Measurements from ENCODE around the gene CRPPA. TPM values are rescaled to one million over a fixed set of nuclear protein-coding genes. Genes with fewer than 3 reads are reported as not detected.

The CRPPA gene
- total RNA-seq, 2 experiments from 2014 or later = 1.5 TPM

DNA sequence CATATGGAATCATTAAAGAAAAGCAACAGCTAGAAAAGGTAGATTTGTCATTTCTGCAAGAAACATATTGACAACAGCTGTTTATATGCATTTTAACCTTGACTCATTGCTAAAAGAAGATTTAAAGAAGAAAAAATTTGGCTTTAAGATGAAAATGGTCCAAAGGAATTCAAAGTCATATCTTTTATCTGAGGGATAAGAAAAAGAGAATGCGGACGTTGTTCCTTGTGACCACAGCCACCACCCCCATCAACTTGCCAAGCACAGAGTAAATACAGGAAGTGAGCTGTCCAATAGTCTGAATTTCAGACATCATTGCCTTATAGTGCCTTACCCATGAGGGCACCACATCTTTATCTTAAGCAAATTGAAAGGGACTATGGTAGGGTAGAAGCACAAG lies 7.3 kb upstream of the CRPPA start:
- POLR2A ChIA-PET = no interaction called here
- CTCF ChIA-PET = no interaction called here

DNA sequence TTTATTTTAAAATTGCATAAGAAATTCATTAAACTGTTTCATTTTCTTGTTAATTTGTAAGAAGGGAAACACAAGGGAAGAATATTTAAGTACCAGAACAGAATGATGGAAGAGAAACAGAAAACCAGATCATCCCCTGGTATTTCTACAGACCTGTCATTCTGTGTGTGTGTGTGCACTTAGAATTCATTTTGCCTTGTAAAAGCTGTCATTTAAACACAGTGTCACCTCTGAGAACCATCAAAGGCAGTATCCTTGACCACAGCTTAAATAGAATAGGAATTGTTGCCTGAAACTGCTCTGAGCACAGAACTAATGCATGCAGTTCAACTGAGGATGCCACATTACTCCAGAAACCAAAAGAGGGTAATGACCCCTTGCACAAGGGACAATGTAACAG lies 6.8 kb upstream of the CRPPA start:
- ChIA-PET CTCF (no interaction called here), POLR2A (no interaction called here)

DNA sequence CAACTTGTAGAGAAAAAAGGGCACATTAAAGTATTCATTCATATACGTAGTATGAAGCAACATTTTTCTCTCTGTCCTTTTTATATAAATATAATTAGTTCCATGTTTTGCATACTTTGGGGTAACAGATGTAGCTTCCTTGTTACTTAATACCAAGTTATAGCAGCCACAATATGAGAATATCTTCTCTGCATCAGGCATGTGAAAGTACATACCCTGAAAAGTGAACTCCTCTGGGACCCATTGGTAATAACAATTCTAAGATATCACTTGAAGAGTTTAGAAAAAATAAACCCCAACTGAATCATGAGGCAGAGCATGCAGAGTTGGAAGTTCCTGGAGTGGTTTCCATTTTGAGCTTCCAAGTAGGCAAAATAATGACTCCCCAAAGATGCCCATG lies 2.4 kb upstream of the CRPPA start:
- ChIA-PET POLR2A (no interaction called here), CTCF (no interaction called here)

DNA sequence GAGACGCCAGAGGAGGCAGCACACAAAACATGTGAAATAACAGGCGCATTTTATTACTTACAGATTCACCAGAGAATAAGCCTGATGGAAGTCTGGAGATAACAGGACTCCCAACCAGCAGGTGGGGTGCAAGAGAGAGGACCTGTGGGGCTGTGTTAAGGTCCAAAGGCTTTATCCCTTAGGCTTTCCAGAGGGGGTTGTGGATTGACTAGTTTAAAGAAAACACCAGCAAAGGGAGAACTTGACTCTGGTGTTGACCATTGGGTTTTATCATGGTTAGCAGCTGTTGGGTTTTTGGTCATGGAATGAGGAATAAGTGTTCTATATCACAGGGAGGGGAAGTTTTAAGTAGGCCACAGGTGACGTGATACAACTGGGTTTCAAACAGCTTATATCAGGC lies 1.6 kb upstream of the CRPPA start:
- CTCF ChIA-PET = no interaction called here
- POLR2A ChIA-PET = no interaction called here

DNA sequence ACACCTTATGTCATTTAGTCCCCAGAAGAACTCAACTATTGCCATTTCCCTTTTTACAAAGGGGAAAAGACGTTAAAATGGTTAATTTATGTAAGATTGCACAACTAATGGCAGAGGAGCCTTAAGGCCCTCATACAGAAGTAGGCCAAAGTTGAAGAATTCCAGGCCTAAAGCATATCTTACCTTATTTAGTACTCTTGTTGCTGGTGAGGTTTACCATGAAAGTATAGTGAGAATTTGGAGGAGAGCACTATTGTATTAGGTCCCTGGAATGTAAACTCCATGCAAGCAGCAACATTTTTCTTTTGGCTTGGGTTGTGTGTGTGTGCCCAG lies 731 bp upstream of the CRPPA start:
- ChIA-PET POLR2A (no interaction called here), CTCF (interaction anchor here (3.3 kb wide), 1 partner anchor 10 kb away, joined by 12 read pairs; no protein-coding TSS in a partner anchor)

DNA sequence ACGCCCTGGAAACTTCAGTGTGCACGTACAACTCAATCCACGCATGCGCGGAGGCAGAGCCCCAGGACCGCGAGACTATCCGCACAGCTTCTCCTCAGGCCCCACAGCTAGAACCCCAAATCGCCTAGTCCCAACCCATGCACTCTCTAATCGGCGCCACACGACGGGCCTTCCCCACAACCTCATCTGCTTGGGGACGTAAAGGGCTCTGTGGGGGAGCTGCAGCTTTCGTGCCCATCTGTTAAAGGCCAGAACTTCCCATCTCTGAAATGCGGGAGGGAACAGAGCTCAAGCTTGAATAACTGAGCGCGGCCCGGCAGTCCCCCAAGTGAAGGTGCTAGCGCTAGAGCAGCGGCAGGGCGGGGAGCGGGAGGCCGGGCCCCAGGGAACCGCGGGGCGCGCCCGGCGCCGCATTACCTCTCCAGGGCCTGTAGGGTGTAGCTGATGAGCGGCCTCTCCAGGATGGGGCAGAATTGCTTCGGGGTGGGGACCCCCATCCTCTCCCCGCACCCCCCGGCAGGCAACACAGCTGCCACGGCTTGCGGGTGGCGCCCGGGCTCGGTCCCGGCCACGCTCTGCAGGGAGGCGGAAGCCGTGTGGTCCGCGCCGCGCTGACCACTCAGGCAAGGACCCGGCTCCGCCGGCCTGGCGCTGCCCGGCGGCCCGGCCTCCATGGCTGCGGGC lies 547 bp downstream of the CRPPA start:
- POLR2A ChIA-PET = interaction anchor here (1.2 to 1.7 kb wide), 3 partner anchors 11 to 878 kb away, joined by 3 to 7 read pairs (median 6); partner anchors contain the start of gene AHR
- CTCF ChIA-PET = interaction anchor here (3.3 kb wide), 1 partner anchor 11 kb away, joined by 12 read pairs; no protein-coding TSS in a partner anchor

DNA sequence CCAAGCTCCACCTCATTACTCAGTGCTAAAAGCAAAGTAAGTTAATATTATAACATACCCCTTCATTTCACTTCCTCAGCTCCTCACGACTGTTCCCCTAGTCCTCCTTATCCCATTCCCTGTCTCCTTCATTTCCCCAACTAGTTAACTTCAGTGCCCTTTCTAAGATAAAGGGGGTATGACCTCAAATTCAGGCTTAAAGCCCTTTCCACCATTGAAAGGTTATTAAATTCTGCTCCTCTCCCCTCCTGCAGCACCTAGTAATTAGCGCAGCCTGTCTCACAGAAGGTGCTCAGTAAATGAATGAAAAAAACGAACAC lies 1.0 kb downstream of the CRPPA start:
- POLR2A ChIA-PET = interaction anchor here (1.2 to 1.7 kb wide), 3 partner anchors 11 to 878 kb away, joined by 3 to 7 read pairs (median 6); partner anchors contain the start of gene AHR
- CTCF ChIA-PET = interaction anchor here (3.3 kb wide), 1 partner anchor 11 kb away, joined by 12 read pairs; no protein-coding TSS in a partner anchor

DNA sequence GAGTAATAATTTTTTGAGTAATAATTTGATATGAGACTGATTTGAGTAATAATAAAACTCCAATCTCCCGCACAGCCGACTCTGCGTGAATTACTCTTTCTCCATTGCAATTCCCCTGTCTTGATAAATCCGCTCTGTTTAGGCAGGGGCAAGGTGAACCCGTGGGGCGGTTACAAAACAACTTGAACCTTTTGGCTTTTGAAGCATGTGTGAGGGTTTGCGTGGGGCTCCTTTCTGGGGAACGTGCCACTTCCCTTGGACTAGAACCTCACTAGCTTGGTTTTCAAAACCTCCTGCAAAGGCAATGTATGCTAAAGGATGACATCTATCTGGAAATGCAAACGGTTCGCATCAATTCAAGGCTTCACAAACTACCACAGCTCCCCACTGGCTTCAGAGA lies 1.5 kb downstream of the CRPPA start:
- POLR2A ChIA-PET = interaction anchor here (1.2 to 1.7 kb wide), 3 partner anchors 12 to 878 kb away, joined by 3 to 7 read pairs (median 6); partner anchors contain the start of gene AHR

DNA sequence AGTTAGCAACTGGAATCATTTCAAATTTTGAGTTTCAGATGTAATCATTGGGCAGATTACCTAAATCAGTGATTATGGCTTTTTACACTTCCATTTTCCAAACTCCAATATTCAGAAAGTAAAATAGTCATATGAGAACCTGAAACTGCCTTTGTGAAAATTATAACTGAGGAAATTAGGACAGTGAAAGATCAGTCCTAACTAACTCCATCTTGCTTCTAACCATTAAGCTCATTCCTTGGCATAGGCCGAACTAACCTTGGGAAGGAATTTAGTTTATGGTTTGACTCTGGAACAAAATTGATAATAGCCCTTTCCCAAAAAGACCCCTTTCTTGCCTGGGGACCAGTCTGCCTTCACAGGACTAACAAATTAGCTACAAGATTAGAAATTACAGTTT lies 2.2 kb downstream of the CRPPA start:
- ChIA-PET POLR2A (no interaction called here), CTCF (interaction anchor here (3.3 kb wide), 1 partner anchor 13 kb away, joined by 12 read pairs; no protein-coding TSS in a partner anchor)

More for the DNA sequence above, 1.5 kb downstream of the CRPPA start:
- CTCF ChIA-PET = interaction anchor here (3.3 kb wide), 1 partner anchor 12 kb away, joined by 12 read pairs; no protein-coding TSS in a partner anchor

DNA sequence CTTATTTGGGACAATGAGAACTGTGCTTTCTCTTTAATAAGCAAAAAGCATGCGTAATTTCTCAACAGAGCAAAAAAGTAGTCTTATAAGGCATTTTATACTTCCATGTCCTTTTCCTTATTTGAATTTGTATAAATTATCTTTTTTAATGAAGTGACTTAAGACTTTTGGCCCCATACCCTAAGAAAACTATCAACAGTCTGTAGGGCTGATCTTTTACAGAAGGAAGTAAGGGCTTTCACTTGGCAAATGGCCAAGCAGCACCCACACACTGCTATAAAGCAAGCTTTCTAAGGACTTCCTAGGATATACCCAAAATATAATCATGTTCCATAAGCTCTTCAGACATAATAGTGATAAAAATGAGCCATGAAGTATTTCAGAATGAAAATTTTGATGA lies 3.4 kb downstream of the CRPPA start:
- ChIA-PET POLR2A (no interaction called here), CTCF (no interaction called here)

DNA sequence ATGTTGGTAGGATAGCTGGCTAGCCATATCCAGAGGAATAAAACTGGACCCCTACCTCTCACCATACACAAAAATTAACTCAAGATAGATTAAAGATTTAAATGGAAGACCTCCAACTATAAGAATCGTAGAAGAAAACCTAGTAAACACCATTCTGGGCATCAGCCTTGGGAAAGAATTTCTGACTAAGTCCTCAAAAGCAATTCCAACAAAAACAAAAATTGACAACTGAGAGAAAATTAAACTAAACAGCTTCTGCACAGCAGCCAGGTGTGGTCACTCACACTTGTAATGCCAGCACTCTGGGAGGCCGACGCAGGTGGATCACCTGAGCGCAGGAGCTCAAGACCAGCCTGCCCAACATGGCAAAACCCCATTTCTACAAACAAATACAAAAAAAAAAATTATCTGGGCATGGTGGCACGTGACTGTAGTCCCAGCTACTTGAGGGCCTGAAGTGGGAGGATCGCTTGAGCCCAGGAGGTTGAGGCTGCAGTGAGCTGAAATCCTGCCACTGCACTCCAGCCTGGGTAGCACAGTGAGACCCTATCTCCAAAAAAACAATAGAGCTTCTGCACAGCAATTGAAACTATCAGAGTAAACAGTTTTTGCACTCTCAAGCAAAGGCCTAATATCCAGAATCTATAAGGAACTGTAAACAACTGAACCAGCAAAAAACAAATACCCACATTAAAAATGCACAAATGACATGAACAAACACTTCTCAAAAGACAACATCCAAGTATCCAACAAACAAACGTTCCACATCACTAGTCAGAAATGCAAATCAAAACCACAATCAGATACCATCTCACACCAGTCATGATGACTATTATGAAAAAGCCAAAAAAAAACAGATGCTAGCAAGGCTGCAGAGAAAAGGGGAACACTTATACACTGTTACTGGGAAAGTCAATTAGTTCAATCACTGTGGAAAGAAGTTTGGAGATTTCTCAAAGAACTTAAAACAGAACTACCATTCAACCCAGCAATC lies 4.8 kb downstream of the CRPPA start:
- ChIA-PET POLR2A (no interaction called here), CTCF (no interaction called here)

DNA sequence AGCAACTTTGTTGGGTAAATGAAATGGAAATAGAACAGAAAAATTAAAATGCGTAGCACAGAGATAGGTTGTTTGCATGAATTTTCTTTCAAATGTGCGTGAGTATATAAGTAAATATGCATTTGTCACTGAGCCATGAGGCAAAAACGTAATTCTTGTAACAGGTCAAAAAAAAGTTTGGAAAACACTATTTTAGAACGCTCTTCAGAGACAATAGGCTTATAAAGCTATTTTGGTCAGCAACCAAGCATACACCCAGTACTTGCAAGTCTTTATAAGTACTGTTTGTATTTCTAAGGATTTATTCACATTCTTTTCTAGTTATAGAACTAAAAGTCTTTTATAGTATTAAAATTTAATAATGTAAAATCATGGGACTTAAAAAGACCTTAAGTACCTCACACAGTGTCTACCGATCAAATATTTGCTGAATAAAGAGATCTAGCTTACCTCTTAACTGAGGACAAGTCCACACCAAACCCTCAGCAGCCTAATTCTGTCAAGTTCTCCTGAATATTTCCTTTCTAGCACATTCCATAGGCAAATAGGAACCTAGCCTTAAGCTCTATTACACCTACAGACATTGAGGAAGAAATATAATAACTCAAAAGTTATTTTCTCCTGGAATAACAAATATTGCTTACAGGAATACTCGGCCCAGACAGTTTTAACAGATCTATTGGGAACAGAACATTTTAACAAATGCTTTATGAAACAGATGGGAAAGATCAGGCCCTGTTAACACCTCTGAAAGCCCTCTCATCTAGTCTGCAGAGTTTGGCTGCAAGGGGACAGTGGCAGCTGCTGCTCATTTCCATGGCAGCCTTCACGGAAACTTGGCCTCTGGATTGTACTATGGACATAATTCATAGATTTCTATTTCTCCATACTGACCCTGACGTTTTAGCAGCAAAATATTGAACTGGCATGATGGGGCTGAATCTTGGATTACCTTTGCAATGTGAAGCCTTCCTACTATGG lies 8.8 kb downstream of the CRPPA start:
- POLR2A ChIA-PET = no interaction called here
- CTCF ChIA-PET = no interaction called here

DNA sequence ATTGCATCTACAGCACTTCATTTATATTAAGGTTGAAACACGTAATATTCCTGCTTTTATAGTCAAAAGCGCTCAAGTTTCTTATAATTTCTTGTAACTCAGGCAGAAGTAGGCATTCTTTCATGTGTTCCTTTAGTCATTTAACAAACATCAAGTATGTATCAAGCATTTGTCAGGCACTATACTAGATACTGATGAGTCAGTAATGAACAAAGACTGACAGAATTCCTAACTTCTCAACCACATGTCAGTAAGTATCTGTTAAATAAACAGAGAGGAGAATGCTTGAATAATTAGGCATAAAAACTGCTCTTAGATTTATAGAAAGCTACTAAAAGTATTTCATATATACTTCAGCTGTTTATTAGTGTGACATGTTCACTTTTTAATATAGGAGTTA lies 9.9 kb downstream of the CRPPA start:
- CTCF ChIA-PET = no interaction called here
- POLR2A ChIA-PET = no interaction called here

DNA sequence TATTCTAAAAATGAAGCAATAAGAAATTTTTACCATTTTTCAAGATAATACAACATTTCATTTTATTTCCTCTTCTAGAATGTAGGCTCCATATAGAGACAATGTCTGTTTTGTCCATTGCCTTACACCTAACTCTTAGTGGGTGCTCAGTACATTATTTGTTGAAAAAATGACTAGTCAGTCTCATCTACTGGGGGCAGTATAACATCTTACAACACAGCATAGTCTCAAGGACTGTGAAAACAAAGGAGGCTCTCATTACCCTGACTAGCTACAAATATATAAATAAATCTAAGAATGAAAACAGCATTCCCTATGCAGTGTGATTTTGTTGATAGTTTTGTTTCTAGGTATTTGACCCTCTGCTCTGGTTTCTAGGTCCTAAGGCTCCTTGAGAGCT lies 11.6 kb downstream of the CRPPA start:
- POLR2A ChIA-PET = no interaction called here

DNA sequence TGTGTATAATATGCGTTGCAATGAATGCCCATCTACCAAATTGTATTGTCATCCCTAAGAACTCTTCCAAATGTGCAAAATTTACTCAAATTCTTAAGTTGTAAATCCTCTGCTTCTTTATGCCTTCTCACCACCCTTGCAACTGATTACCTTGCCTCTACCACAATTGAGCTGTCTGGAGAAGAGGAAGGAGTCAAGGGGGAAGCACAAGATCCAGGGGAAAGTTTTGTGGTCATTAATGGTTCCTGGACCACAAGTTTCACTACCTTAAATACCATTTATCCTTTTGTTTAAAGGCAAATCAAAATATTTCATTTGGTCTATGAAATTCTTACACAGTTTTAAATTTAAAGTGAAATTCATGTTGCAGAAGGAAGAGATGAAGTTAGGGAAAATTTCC lies 16.7 kb downstream of the CRPPA start:
- ChIA-PET POLR2A (no interaction called here), CTCF (no interaction called here)

More for the DNA sequence above, 11.6 kb downstream of the CRPPA start:
- CTCF ChIA-PET = no interaction called here

DNA sequence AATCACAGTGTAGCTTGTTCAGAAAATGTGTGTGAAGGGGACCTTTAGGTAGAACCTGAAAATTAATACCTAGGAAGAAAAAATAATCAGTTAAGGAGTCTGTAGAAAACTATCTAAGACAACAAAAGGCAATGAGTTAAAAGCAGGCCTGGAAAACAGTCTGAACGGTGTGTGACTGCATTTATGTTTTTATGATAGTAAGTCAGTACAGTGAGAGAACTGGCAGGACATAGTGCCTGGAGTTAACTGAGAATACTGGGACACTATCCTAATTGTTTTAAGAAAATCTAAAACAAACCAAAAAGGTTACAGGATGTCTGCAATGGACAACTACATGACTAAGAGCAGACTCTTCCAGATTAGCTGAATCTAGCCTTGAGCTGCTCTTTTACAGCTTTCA lies 17.9 kb downstream of the CRPPA start:
- CTCF ChIA-PET = no interaction called here

DNA sequence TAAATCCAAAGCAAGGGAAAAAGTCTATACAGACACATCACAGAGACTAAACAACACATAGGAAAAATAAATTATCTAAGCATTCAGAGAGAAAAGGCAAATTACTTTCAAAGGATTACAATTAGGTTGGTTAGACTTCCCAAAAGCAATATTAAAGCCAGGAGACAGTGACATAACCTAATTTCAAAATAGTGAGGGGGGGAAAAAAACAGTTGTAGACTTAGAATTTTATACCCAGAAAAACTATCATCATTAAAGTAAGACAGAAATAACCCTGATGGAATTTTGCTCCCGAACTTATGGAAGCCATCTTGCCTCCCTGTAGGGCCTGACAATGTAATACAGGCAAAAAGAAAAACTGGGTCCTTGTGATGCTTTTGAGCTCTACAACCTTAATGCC lies 18.4 kb downstream of the CRPPA start:
- ChIA-PET POLR2A (no interaction called here), CTCF (no interaction called here)

More for the DNA sequence above, 17.9 kb downstream of the CRPPA start:
- POLR2A ChIA-PET = no interaction called here

DNA sequence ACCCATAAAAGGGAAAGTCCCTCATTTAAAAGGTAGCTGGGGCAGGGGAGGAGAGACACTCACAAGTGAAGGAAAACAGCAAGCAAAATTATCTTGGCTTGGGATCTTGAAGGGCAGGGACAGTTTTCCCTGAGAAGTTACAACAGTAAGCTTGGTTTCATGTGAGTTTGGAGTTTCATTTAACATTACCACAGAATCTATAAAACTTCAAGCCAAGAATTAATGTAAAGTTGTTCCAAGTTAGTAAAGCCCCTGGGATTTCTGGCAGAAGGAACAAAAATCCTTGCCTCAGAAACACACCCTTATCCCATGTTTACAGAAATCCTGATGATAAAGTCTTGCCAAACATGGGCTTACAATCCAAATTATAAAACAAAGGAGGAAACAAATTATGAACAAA lies 19.2 kb downstream of the CRPPA start:
- ChIA-PET POLR2A (no interaction called here), CTCF (no interaction called here)

DNA sequence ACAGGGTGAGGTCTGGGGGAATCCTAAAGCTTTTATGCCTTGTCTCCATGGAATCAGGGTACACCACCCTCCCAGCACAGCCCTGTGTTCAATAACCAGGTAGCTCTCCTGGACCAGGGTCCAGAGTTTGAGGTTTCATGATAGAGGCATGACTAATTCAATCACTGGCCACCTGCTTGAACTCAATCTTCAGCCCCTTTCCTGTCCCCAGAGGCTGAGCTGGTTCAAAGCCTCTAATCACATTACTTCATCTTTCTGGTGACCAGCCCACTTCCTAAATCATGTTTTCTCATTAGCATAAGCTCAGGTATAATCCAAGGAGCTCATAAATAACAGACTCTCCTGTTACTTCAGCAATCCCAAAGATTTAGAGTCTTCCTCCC lies 20.5 kb downstream of the CRPPA start:
- CTCF ChIA-PET = no interaction called here
- POLR2A ChIA-PET = no interaction called here
